HG02763 (cell line): ENCODE measurements around the gene POM121C.
"Not testable (repeated sequence)": the region's sequence is repeated elsewhere in the genome, so short reads cannot be mapped to it uniquely, and the experiment has no call there.

ENCODE experiments used
- ATAC-seq: cut with Tn5 transposase; IDR thresholded peaks from one replicate; pipeline ENCODE4 v1.9.1; 2021; ENCODE audit warnings: mild to moderate bottlenecking, moderate library complexity; ENCODE audit not compliant: unreplicated experiment

Gene POM121C

DNA sequence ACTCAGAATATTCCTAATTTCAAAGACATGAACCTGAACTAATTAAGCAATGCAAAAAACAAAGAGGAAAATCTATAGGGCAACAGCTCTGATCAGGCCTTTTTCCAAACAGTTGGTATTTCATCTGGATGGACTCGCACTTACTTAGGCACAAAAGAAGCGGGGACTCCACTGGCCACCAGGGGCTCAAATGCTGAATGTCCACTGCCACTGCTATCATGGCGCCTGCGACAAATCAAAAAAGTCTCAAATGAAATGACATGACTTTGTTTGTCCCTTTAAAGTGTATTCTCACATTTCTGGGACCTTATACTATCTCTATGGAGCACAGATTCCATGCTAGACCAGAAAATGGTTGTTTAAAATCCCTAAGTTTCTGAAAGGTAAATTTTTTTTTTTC lies 47.1 kb downstream of the POM121C start:
- ATAC-seq, result not testable (repeated sequence)

DNA sequence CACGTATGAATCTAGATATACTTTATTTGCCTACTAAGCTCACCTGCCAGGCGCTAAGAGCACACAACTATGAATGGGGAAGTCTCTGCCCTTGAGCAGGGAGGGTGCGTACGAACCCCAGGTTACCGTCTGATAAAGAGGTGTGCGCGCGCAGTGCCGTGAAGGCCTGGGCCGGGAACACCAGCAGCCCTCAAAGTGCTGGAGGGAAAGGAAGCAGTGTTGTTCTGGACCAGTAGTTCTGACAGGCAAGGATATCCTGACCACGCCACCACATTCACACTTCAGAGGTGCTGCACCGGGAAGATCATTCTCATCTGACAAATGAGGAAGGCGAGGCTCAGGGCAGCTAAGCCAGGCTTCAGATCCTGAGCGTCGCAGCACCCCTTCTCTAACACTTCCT lies 62.6 kb downstream of the POM121C start:
- ATAC-seq, result not testable (repeated sequence)

DNA sequence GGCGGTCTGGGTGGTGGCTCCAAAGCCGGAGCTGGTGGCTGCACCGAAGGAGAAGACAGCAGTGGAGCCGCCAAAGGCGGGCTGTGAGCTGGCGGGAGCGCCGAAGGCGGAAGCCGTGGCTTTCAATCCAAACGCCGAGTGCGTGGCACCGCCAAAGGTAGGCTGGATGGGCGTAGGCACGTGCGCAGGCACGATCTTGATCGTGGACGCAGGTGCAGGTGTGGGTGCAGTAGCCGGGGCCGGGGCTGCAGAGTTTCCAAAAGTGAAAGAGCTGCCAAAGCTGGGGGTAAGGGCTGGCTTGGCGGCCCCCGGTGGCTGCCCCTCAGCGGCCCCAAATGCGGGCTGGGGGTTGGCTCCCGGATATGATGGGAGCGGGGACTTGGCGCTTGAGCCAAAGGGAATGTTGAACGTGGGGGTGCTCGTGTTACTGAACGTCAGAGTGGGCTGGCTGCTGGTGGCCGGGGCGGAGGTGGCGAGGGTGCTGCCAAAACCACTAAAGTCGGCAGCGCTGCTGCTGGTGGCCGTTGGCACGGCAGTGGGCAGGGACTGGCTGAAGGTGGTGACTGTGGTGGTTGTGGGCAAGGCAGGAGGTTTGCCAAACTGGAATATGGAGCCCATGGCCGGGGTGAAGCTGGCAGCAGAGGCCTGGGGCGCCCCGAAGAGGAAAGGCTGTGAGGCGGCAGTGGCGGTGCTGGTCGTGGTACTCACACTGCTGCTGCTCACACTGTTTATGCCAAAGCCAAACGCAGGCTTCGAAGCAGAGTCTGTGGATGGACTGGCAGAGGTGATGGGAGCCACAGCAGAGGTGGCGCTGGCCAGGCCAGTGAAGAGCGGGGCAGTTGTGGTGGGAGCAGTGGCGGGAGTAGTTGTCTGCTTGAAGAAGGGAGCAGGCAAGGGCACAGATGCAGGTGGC lies 64.0 kb downstream of the POM121C start:
- ATAC-seq, result not testable (repeated sequence)

DNA sequence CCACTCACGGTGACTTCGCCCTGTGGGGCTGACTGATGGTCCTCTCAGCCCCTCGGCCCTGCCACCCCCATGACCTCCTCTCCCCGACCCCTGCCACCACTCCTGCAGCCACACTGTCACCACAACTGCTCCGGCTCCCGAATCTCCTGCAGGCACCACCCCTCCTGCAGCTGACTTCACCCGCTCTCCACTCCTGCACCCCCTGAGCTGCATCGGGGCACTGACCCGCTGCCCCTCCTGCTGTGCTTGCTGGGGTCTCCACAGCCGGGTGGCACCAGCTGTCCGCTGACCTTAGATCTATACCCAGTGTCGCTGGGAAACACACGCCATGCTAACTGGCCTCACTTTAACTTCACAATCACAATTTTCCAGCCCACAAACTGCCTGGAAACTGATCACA lies 65.9 kb downstream of the POM121C start:
- ATAC-seq, result not testable (repeated sequence)

DNA sequence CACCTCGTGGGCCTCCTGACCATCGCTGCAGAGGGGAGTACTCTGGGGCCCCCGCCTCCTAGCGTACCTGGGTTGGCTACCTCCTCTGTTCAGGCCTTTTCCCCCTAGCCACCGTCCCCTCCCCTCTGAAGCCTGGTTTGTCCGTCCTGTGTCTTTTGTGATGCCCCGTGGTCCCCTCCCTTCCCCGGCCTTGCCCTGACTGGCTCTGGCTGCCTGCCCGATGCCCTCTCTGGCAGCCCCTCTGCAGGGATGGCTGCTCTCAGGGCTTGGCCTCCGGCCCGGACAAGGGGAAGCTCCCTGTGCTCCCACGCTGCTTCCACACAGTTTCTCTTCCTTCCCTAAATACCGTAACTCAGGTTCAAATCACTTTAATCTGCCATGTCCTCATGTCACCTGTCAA lies 66.4 kb downstream of the POM121C start:
- not testable (repeated sequence) for ATAC-seq

DNA sequence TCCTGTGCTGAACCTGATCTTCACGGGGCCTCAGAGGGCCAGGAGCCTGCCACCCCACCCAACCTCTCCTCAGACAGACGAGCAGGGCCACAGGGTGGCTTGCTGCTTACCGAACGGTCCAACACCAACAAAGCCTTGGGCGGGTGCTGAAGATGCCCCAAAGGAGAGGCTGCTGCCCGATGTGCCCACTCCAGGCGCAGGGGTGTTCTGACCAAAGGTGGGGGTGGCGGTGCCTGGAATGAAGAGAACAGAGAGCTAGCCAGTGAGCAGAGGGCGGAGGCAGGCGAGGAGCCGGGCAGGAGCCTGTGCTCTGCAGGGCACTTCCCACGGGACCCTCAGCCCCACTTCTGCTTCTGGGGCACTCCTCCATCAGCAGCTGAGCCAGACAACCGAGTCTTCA lies 66.9 kb downstream of the POM121C start:
- not testable (repeated sequence) for ATAC-seq

DNA sequence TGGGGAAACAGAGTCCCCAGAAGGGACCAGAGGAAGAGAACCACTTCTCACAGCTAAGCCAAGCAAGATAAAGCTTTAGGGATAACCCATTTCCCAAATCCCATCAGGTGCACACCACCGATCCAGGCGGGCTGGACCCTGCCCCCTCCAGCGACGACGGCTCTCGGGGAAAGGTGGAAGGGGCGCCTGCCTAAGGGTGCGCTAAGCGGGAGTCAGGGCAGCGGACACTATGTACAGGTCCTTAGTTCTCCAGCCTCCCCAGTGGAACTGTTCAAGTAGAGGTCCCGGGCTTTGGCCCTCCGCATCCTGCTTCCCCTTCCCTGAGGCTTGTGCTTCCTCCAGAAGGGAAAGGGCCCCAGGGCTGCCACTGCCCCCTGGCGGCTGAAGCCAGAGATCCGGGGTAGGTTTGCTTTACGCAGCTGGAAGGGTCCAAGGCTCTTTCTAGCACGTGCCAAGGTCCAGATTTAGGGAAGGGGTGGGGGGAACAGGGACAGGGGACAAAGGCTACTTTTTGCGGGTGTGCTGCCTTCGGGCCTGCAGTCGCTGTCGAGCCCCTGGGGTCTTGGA lies 67.7 kb downstream of the POM121C start:
- ATAC-seq, result not testable (repeated sequence)

DNA sequence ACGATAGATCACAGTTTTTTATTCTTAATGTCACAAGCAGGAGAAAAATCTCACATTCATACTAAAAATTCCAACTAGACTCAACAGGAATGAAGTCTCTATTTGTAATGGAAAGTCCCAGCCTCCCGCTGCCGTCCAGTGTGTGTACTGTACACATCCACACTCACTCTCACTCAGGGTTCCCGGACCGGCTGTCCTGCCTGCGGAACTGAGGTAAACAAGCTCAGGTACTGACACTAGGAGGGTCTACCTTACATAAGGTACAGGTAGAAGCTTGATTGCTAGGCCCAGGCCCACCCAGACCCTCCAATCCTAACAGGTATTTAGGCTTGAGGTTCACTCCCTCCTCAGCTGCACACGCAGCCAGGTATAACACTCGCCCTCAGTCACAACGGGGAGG lies 69.3 kb downstream of the POM121C start:
- ATAC-seq, result not testable (repeated sequence)

DNA sequence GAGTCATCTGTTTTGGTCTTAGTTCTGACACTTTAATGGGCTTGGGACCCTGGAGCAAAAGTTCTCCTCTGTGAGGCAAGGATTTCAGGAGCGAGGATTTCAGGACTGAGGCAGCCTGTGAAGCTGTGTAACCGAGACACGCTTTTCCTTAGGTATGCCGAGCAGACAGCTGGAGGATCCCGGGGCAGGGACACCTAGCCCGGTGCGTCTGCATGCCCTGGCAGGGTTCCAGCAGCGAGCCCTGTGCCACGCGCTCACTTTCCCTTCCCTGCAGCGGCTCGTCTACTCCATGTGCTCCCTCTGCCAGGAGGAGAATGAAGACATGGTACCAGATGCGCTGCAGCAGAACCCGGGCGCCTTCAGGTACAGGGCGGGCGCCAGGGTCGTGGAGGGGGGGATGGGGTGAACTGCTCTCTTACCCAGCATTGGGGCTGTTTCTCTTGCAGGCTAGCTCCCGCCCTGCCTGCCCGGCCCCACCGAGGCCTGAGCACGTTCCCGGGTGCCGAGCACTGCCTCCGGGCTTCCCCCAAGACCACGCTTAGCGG lies 70.2 kb downstream of the POM121C start:
- ATAC-seq, result not testable (repeated sequence)

DNA sequence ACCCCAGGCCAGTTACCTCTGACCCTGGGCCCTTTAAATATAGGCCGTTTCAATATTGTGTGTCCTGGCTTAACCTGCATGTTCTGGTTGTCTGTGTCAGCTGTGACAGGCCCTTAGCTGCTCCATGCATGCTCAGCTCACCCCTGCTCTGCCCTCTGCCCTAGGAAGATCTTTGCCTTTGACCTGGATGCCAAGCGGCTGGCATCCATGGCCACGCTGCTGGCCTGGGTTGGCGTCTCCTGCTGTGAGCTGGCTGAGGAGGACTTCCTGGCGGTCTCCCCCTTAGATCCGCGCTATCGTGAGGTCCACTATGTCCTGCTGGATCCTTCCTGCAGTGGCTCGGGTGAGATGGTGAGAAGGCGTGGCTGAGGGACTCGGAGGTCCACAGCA lies 70.7 kb downstream of the POM121C start:
- not testable (repeated sequence) for ATAC-seq

DNA sequence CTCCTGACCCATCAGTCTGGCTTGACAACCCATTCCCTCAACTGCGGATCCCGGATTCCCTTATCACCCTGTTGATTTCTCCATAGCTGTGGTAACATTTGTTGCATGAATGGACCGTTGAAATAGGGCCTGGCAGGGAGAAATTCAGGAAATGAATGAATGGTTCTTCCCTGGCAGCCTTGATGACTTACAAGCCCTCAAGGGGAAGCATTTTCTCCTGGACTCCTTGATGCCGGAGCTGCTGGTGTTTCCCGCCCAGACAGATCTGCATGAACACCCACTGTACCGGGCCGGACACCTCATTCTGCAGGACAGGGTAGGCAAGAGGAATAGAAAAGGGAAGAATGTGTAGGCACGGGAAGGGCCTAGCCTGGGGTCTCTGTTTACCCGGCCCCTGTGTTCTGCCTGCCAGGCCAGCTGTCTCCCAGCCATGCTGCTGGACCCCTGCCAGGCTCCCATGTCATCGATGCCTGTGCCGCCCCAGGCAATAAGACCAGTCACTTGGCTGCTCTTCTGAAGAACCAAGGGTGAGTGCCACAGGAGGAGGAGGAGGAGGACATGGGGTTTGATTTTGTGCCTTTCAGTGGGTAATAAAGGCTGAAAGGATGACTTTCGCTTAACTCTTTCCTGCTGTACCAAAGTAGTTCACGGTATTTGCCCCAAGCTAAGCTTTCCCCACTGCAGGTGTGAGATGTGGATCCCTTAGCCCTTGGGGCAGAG lies 71.2 kb downstream of the POM121C start:
- ATAC-seq, result not testable (repeated sequence)

DNA sequence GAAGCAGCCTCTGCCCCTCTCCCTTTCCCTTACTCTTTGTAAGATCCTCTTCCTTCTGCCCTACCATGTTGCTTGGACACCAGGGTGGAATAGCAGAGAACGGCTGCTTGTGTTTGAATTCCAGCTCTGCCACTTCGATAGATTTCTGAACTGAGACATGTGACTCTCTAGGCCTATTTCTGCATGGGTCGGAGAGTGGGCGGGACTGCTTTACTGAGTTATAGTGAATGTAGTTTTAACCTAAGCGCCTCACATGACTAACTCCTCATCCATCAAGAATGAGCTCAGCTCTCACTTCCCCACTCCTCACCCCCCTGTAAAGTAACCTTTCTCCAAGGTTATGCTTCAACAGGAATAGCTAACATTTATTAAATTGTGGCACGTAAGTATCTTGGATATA lies 71.9 kb downstream of the POM121C start:
- not testable (repeated sequence) for ATAC-seq

DNA sequence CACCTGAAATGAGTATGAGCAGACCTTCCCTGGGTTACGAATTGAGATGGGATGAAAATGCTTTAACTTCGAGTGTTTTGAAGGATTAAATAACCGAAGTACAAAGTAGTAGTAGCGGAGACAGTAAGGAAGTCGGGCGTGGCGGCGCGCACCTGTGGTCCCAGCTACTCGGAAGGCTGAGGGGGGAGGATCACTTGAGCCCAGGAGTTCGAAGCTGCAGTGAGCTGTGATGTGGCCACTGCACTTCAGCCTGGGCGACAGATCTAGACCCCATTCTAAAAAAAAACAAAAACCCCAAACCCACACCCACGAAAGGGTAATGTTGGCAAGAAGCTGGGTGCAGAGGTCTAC lies 75.3 kb downstream of the POM121C start:
- peak; percentile 1 for ATAC-seq

DNA sequence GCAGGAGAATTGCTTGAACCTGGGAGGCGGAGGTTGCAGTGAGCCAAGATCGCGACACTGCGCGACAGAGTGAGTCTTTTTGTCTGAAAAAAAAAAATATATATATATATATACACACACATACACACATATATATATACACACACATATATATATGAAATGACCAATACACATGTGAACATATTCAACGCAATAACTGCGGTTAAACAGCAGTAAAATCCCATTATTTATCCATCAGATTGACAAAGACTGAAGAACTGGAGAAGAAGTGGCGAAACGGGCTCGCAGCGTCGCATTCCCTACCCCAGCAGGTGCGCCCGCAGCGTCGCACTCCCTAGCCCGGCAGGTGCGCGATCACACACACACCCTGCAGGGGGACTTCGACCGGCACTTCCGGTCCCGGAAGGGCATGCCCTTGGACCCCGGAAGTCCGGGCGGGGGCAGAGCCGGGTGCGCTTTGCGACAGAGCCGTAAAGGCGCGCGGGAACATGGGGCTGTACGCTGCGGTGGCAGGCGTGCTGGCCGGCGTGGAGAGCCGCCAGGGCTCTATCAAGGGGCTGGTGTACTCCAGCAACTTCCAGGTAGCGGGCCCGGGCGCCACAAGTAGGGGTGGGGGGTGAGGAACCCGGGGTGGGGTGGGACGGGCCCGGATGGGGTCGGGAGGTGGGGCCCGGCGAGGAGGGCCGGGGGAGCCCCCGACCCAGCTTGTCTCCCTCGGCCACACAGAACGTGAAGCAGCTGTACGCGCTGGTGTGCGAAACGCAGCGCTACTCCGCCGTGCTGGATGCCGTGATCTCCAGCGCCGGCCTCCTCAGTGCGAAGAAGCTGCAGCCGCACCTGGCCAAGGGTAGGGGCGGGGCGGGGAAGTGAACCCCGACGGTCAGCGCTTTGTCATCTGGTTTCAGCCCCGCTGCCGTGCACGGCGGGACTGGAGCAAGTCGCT lies 75.9 kb downstream of the POM121C start:
- peak; percentile 88 for ATAC-seq

DNA sequence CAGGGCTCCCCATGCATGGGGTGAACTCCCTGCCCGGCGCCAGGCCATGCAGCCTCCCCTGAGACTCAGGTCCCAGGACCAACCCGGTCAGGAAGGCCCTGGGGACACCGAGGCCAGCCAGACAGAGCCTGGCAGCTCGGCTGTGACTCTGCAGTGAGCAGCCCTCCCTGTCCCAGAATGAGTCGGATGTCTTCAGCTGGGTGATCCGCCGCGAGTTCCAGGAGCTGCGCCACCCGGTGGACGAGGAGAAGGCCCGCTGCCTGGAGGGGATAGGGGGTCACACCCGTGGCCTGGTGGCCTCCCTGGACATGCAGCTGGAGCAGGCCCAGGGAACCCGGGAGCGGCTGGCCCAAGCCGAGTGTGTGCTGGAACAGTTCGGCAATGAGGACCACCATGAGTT lies 81.4 kb downstream of the POM121C start:
- not testable (repeated sequence) for ATAC-seq

DNA sequence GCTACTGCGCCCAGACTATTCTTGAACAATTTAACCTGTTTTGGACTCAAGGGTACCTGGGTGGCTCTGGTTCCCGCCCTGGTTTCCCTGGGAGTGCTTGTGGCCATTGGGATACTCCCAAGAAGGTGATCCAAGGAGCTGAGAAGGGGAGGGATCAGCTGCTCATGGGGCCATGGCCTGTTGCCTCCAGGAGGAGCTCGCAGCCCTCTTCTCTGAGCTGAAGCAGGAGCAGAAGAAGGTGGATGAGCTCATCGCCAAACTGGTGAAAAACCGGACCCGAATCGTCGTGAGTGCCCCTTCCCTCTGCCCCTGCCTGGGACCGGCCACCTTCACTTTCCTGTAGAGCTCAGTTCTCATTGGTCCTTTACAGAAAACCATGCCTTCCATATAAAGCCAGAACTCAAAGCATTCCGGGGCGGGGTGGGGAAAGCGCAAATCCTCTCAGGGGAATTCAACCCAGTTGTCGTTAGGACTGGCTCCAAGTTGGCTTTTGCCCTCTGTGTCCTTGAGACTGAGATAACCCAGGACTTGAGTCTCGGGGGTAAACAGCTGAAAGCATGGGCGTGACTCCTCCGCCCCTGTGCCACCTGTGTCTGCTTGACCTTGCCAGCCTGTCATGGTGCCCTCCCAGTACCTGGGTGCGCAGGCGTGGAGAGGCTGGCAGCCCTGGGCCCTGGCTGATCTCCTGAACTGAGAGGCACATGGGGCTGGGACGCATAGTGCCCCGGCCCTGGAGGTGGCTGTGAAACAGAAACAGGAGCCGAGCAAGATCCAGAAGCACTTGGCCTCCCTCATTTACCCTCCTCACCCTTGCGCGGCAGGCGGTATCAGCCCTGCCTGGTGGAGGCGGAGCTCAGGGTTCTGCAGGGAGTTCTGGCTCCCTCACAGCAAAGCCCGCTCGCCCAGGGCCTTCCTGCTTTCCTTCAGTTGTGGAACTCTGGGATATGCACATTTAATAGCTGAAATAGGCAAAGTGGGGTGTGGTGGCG lies 82.3 kb downstream of the POM121C start:
- ATAC-seq, result not testable (repeated sequence)

DNA sequence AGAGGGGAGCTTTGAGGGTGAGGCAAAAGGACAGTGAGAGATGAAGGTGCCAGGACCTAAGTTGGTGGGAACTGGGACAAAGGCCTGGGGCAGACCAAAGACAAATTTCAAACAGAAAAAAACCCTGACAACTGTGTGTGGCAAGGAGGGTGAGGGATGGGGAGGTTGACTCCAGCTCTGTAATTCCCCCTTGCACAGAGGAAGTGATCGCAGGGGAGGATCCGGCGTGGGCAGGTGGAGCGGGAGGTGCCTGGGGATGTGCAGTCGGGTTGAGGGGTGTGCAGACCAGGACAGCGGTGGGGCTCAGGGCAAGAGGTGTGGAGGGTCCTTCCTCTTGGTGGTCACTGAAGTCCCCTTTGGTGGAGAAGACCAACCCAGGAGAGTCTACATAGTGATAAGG lies 85.5 kb downstream of the POM121C start:
- ATAC-seq, result not testable (repeated sequence)

DNA sequence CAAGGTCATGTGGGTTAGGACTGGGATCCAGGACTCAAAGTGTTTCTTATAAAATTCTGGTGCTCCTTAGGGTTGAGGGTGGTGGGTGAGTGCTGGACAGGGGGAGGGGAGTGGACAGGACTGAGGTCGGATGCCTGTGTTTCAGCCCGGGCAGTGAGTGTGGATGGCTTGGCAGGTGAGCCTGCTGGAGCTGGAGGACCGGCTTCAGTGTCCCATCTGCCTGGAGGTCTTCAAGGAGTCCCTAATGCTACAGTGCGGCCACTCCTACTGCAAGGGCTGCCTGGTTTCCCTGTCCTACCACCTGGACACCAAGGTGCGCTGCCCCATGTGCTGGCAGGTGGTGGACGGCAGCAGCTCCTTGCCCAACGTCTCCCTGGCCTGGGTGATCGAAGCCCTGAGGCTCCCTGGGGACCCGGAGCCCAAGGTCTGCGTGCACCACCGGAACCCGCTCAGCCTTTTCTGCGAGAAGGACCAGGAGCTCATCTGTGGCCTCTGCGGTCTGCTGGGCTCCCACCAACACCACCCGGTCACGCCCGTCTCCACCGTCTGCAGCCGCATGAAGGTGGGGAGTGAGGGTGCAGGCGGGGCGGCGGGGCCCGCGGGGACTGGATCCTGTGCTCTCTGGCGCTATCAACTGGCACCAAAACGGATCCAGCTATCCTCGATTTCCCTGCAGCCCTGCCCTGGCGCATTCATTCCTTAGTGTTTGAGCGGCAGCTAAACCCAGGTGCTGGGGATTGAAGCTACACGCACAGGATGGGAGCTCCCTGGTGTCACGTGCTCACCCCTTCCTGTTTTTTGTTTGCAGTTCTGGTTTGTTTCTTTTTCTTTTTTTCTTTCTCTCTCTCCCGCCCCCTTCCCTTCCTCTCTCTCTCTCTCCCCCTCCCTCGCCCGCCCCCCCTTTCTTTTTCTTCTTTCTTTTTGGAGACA lies 87.1 kb downstream of the POM121C start:
- not testable (repeated sequence) for ATAC-seq
